Brain microvascular endothelial cell (primary cell): ENCODE measurements around the gene CACNA1B.

Source experiments
- DNase-seq: peaks from one replicate; pipeline ENCODE4 v3.0.0-alpha.2; 2020
- H3K27ac ChIP-seq: fragments of 250-450 bp; sonication (Bioruptor Pico); 2 replicates; pipeline ENCODE4 v1.5.1; 2020; ENCODE audit warnings: mild to moderate bottlenecking, moderate library complexity
- H3K27me3 ChIP-seq: fragments of 250-450 bp; sonication (Bioruptor Pico); replicated peaks from 2 replicates; pipeline ENCODE4 v1.5.1; 2020; ENCODE audit warnings: mild to moderate bottlenecking
- H3K36me3 ChIP-seq: fragments of 250-450 bp; sonication (Bioruptor Pico); replicated peaks from 2 replicates; pipeline ENCODE4 v1.5.1; 2020; ENCODE audit warnings: mild to moderate bottlenecking
- H3K4me3 ChIP-seq: 2 replicates; pipeline ENCODE4 v1.5.1; 2011; ENCODE audit warnings: low read depth, mild to moderate bottlenecking, control low read depth, low read length, moderate library complexity
- in situ Hi-C: cut with HindIII; loops from 2 replicates; pipeline ENCODE4 v1.10.0; 2017; ENCODE audit warnings: low sequenced_read_pairs, low pct_ligation_motif_present
- TF ChIP-seq, protein P1 (sequence below): IDR thresholded peaks from 2 replicates; pipeline ENCODE4 v1.5.1; 2011; ENCODE audit warnings: low read depth, mild to moderate bottlenecking, moderate library complexity, low read length, control low read depth, inconsistent platforms; ENCODE audit errors: missing control alignments

Gene CACNA1B

DNA sequence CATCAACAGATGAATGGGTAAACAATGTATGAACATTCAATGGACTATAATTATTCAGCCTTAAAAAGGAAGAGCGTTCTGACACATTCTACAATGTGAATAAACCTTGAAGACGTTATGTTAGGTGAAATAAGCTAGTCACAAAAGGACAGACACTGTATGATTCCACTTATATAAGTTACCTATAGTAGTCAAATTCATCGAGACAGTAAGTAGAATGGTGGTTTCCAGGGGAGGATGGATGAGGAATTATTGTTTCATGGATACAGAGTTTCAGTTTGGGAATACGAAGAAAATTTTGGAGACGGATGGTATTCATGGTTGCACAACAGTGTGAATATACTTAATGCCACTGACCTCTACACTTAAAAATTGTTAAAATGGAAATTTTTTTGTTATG lies 216.4 kb downstream of the CACNA1B start:
- Histone ChIP-seq H3K27ac (no peak overlapping the region), H3K36me3 (no peaks in the 10 kb centered on the region), H3K27me3 (no peaks in the 10 kb centered on the region), H3K4me3 (no peak overlapping the region)
- in situ Hi-C loops: no loop called here
- TF ChIP-seq, protein P1, sequence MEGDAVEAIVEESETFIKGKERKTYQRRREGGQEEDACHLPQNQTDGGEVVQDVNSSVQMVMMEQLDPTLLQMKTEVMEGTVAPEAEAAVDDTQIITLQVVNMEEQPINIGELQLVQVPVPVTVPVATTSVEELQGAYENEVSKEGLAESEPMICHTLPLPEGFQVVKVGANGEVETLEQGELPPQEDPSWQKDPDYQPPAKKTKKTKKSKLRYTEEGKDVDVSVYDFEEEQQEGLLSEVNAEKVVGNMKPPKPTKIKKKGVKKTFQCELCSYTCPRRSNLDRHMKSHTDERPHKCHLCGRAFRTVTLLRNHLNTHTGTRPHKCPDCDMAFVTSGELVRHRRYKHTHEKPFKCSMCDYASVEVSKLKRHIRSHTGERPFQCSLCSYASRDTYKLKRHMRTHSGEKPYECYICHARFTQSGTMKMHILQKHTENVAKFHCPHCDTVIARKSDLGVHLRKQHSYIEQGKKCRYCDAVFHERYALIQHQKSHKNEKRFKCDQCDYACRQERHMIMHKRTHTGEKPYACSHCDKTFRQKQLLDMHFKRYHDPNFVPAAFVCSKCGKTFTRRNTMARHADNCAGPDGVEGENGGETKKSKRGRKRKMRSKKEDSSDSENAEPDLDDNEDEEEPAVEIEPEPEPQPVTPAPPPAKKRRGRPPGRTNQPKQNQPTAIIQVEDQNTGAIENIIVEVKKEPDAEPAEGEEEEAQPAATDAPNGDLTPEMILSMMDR: no peak
- DNase-seq: no peak

GRCh38 chr9:138095813-138096518 lies 218.4 kb downstream of the CACNA1B start:
- DNase-seq: no peak
- Histone ChIP-seq H3K36me3 (no peaks in the 10 kb centered on the region), H3K27ac (no peak overlapping the region), H3K4me3 (no peak overlapping the region), H3K27me3 (no peaks in the 10 kb centered on the region)
- in situ Hi-C loops: no loop called here
- TF ChIP-seq, protein P1: no peak

DNA sequence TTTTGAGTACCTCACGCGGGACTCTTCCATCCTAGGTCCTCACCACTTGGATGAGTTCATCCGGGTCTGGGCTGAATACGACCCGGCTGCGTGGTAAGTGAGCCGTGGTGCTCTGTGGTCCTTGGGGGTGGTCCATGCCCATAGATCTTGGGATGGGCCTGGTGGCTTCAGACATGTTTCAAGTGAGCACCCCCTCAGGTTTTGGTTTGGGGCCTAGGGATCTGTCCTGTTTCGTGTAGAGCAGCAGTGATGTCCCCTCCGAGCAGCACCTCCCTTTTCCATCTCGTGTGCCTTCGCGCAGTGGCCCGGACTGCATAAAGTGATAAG lies 218.9 kb downstream of the CACNA1B start:
- Histone ChIP-seq H3K27me3 (no peaks in the 10 kb centered on the region), H3K36me3 (no peaks in the 10 kb centered on the region), H3K4me3 (no peak overlapping the region), H3K27ac (no peak overlapping the region)
- TF ChIP-seq, protein P1: no peak
- DNase-seq: no peak
- in situ Hi-C loops: no loop called here

GRCh38 chr9:138097501-138097991 lies 220.0 kb downstream of the CACNA1B start:
- in situ Hi-C loops: no loop called here
- Histone ChIP-seq H3K36me3 (no peaks in the 10 kb centered on the region), H3K4me3 (no peak overlapping the region), H3K27me3 (no peaks in the 10 kb centered on the region), H3K27ac (no peak overlapping the region)
- TF ChIP-seq, protein P1: no peak
- no peak for DNase-seq

DNA sequence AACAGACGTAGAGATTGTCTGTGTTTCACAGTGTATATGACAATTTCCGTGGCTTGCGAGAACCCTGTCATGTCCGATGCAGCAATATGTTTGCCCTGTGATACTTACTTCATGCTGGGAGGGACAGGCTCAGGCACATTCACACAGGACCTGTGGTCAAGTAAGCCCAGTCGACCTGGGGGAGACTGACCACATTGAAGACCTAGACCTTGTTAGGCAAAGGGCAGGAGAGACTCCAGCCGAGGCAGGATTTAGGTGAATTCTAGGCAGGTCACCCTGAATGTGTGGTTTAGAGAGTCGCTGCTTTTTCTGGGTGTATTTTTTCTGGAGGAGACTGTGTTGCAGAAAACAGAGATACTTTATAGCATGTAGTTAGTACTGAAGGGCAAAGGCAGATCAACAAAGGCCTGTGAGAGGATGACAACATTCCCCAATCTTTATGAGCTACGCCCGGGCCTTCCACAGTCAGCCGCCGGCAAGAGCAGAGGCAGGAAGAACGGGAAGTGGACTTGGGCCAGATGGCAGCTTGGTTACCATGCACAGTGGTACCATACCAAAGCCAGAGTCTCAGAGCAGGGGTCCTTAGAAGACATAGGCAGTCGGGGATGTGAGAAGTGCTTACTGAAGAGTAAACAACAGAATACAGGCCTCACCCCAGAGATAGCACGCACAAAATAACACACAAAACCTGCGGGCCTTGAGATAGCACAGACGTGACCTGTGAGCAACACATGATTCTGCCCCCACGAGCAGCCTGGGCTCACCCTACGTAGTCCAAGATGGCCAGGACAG lies 220.7 kb downstream of the CACNA1B start:
- DNase-seq: no peak
- no peaks in the 10 kb centered on the region for H3K27me3 ChIP-seq
- in situ Hi-C loops: no loop called here
- no peak overlapping the region for H3K4me3 ChIP-seq
- H3K27ac ChIP-seq: no peak overlapping the region
- TF ChIP-seq, protein P1: no peak
- no peaks in the 10 kb centered on the region for H3K36me3 ChIP-seq
